HG02973 (cell line): ENCODE data around the gene RAD51B.

ENCODE experiments used
- ATAC-seq: cut with Tn5 transposase; IDR thresholded peaks from one replicate; pipeline ENCODE4 v1.9.1; 2021; ENCODE audit warnings: moderate library complexity; ENCODE audit not compliant: unreplicated experiment

RAD51B gene

GRCh38 chr14:68370057-68370360 lies 550.4 kb downstream of the RAD51B start:
- ATAC-seq: no peak

GRCh38 chr14:68372368-68372767 lies 552.8 kb downstream of the RAD51B start:
- no peak for ATAC-seq

GRCh38 chr14:68373124-68373646 lies 553.6 kb downstream of the RAD51B start:
- no peak for ATAC-seq

GRCh38 chr14:68373847-68374444 lies 554.4 kb downstream of the RAD51B start:
- no peak for ATAC-seq

- no peak for ATAC-seq
Observed at GRCh38 chr14:68374682-68375081, 555.1 kb downstream of the RAD51B start.

- ATAC-seq: no peak
Observed at GRCh38 chr14:68375376-68375775, 555.8 kb downstream of the RAD51B start.

GRCh38 chr14:68376067-68376779 lies 556.6 kb downstream of the RAD51B start:
- ATAC-seq: no peak

- ATAC-seq: no peak
Observed at GRCh38 chr14:68377006-68377405, 557.4 kb downstream of the RAD51B start.

GRCh38 chr14:68377459-68377858 lies 557.9 kb downstream of the RAD51B start:
- no peak for ATAC-seq

- ATAC-seq: no peak
Observed at GRCh38 chr14:68379510-68380328, 560.1 kb downstream of the RAD51B start.

- peak; percentile 59 for ATAC-seq
Observed at GRCh38 chr14:68380329-68380741, 560.8 kb downstream of the RAD51B start.

- no peak for ATAC-seq
Observed at GRCh38 chr14:68384335-68384734, 564.8 kb downstream of the RAD51B start.

- no peak for ATAC-seq
Observed at GRCh38 chr14:68384881-68385280, 565.3 kb downstream of the RAD51B start.

- no peak for ATAC-seq
Observed at GRCh38 chr14:68386446-68386845, 566.9 kb downstream of the RAD51B start.

- ATAC-seq: no peak
Observed at GRCh38 chr14:68386950-68387779, 567.6 kb downstream of the RAD51B start.

GRCh38 chr14:68389943-68390342 lies 570.4 kb downstream of the RAD51B start:
- no peak for ATAC-seq

GRCh38 chr14:68390741-68391140 lies 571.2 kb downstream of the RAD51B start:
- ATAC-seq: no peak

GRCh38 chr14:68391311-68392014 lies 571.9 kb downstream of the RAD51B start:
- no peak for ATAC-seq

GRCh38 chr14:68392393-68393141 lies 573.0 kb downstream of the RAD51B start:
- no peak for ATAC-seq

GRCh38 chr14:68393259-68393658 lies 573.7 kb downstream of the RAD51B start:
- no peak for ATAC-seq
